HEK293T (cell line): Measurements from ENCODE around the gene TMEM184B.

Experiments
- BHLHE40 ChIP-seq: fragments of 450-650 bp; IDR thresholded peaks from 2 replicates; pipeline ENCODE4 v1.6.1; 2016; ENCODE audit warnings: mild to moderate bottlenecking, moderate library complexity, borderline replicate concordance
- ELF4 ChIP-seq: fragments of 450-650 bp; IDR thresholded peaks from 2 replicates; pipeline ENCODE4 v1.6.1; 2017; ENCODE audit warnings: antibody characterized with exemption
- FOXA1 ChIP-seq: fragments of 450-650 bp; IDR thresholded peaks from 2 replicates; pipeline ENCODE4 v1.6.1; 2016; ENCODE audit warnings: mild to moderate bottlenecking
- FOXM1 ChIP-seq: fragments of 450-650 bp; IDR thresholded peaks from 2 replicates; pipeline ENCODE4 v1.6.1; 2017; ENCODE audit warnings: mild to moderate bottlenecking, borderline replicate concordance
- SP1 ChIP-seq: fragments of 450-650 bp; IDR thresholded peaks from 2 replicates; pipeline ENCODE4 v1.6.1; 2017
- SUZ12 ChIP-seq: fragments of 450-650 bp; IDR thresholded peaks from 2 replicates; pipeline ENCODE4 v1.6.1; 2016; ENCODE audit warnings: mild to moderate bottlenecking

DNA sequence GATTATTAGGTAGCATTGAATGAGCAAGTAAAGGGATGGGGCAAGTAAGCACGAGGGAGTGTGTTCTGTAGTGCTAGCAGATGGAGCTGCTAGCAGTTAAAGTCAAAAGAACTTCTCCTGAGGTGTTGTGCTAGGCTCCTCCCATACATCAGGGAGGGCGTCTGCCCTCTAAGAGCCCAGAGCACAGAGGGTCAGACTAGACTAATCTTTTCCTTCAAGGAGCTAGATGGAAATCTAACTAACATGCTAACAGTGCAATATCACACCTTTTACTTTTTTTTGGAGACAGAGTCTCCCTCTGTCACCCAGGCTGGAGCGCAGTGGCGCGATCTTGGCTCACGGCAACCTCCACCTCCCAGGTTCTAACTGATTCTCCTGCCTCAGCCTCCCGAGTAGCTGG, 88.0 kb downstream of the TMEM184B start:
- TF ChIP-seq ELF4: no peak
- TF ChIP-seq SP1: no peak
- TF ChIP-seq FOXA1: no peak
- TF ChIP-seq FOXM1: no peak
- TF ChIP-seq SUZ12: no peak
- TF ChIP-seq BHLHE40: no peak
